22Rv1 (cell line): ENCODE results near the gene GFOD1.

Experiments used
- H3K27ac ChIP-seq: fragments of 450-650 bp; 2 replicates; pipeline ENCODE4 v1.5.1; 2017
- CTCF ChIP-seq: fragments of 450-650 bp; IDR thresholded peaks from 2 replicates; pipeline ENCODE4 v1.5.1; 2017; ENCODE audit warnings: mild to moderate bottlenecking
- ZFX ChIP-seq: fragments of 450-650 bp; IDR thresholded peaks from 2 replicates; pipeline ENCODE4 v1.6.1; 2017; ENCODE audit warnings: antibody characterized with exemption, borderline replicate concordance

Gene GFOD1

GRCh38 chr6:13351271-13351670, 136.1 kb downstream of the GFOD1 start:
- no peak for TF ChIP-seq ZFX
- TF ChIP-seq CTCF: no peak
- no peak overlapping the region for H3K27ac ChIP-seq

GRCh38 chr6:13349811-13350506, 137.4 kb downstream of the GFOD1 start:
- no peak for TF ChIP-seq CTCF
- no peak for TF ChIP-seq ZFX

GRCh38 chr6:13348334-13349113, 138.9 kb downstream of the GFOD1 start:
- no peak for TF ChIP-seq ZFX
- no peak for TF ChIP-seq CTCF
- H3K27ac ChIP-seq: no peak overlapping the region

More at GRCh38 chr6:13349811-13350506, 137.4 kb downstream of the GFOD1 start:
- H3K27ac ChIP-seq: no peak overlapping the region

GRCh38 chr6:13346245-13346644, 141.2 kb downstream of the GFOD1 start:
- H3K27ac ChIP-seq: no peak overlapping the region
- no peak for TF ChIP-seq CTCF
- TF ChIP-seq ZFX: no peak

GRCh38 chr6:13342414-13343019, 144.9 kb downstream of the GFOD1 start:
- no peak for TF ChIP-seq CTCF
- no peak for TF ChIP-seq ZFX
- H3K27ac ChIP-seq: no peak overlapping the region

GRCh38 chr6:13339863-13340630, 147.4 kb downstream of the GFOD1 start:
- no peak for TF ChIP-seq CTCF
- TF ChIP-seq ZFX: no peak
- H3K27ac ChIP-seq: no peak overlapping the region
